Activated CD8-positive, alpha-beta memory T cell treated with anti-CD3 and anti-CD28 coated beads for 48 hours (primary cell): ENCODE results near the gene OR5B17.
"Not testable (repeated sequence)": the region's sequence is repeated elsewhere in the genome, so short reads cannot be mapped to it uniquely, and the experiment has no call there.

ENCODE experiments used
- DNase-seq, 3 experiments: peaks; one replicate each; pipeline ENCODE4 v3.0.0-alpha.2; 2020; ENCODE audit warnings: low read depth in 2 of 3, low spot score in 2 of 3

The OR5B17 gene

GRCh38 chr11:58358969-58359368 is at the start of gene OR5B17:
TSS of gene OR5B17 (minus strand) at chr11:58359069. CDS start at chr11:58359069, 0 bp downstream.
- no peak for DNase-seq

DNA sequence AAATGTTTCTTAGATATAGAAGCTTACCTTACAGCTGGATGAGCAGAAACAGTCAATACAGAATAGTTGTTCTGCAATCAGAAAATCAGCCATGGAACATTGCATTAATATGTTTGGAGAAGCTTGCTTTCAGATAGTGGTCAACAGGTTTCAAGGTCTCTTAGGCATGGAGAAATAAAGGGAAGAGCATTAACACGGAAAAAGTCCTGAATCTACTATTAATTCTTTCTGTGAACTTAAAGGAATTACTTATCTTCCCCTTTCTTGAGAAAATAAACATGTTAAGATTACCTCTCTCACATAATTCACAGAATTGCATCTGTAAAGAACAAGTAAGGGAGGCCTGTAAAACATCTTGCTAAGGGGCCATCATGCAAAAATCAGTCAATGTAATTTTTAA is 47.9 kb upstream of the OR5B17 start, which contains the start of gene OR5B3:
Gene OR5B3 (minus strand): TSS at position 101 of the 400 bp plus-strand sequence. CDS start 3,465 bp downstream, outside the sequence.
- DNase-seq, result no peak

DNA sequence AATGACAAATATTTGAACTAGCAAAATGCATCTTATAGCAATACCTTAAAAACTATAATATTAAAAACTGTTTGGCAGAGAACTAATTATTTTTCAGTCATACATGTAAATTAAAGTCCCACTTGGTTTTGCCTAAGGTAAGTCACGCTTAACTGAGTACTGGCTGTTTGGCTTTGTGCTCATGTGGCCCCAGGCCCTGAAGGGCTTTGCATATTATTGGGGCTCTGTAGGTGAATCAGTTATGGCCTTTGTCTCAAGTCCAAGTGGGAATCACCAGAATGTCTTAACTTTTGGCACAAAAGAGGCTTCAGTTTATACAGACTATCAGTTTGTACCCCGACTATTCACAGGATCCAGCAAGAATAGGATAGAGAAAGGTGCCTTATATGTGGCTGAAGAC is 40.8 kb upstream of the OR5B17 start:
- DNase-seq, result not testable (repeated sequence)

- DNase-seq, result no peak
These were observed 36.7 kb upstream of the OR5B17 start for GRCh38 chr11:58395581-58395980.

- no peak for DNase-seq
These were observed 35.3 kb upstream of the OR5B17 start for GRCh38 chr11:58394195-58394594.

DNA sequence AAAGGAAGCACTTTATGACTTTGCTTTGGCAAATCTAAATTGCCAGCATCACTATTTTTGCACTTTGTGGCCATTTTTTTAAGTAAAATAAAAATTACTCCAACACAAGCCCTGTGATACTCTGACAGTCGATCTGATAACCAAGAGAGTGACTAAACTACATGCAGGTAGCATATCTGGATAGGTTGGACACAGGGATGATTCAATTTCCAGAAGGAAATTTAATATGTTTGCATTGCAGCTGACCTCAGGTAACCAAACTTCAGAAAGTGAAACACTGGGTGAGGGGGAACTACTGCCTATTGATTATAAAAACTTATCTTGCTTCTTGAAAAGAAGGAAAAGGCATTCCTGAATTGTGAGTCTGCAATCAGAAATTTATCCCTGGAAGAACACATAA is 33.9 kb upstream of the OR5B17 start:
- DNase-seq, result no peak

DNA sequence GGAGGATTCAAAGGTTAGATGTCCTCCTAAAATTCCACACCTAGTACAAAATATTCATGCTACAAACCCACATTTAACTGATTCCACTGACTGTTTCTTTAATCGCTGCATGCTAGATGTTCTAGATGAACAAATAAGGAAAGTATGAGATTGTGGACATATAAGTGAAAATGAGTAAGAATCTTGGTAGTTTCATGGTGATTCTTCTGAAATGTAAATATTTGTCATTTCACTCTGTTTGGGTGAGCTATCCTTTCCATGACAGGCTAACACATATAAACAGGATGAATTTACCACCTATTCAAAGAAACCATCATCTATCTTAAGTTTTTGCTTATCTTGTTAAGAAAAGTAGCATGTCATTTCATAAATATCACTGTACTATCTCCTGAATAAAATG is 33.0 kb upstream of the OR5B17 start:
- no peak for DNase-seq

- DNase-seq, result no peak
These were observed 31.7 kb upstream of the OR5B17 start for GRCh38 chr11:58390551-58391063.

DNA sequence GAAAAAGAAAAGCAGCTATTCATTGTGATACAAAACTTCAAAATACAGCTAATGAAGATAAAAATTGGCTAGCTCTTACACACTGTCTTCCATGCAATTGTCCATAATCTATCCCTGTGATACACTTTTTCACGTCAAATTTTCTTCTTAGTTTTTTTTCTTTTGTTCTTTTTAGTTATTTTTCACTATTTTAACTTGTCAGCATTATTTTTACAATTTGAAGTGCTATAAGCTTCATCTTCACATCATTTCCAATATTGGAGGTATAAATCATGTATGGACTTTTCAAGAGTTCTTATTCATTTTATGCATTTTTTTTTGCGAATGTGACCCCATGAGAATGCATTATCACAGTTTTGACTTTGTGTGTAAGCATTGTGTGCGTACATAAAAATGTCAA is 4.1 kb downstream of the OR5B17 start:
- DNase-seq, result no peak

DNA sequence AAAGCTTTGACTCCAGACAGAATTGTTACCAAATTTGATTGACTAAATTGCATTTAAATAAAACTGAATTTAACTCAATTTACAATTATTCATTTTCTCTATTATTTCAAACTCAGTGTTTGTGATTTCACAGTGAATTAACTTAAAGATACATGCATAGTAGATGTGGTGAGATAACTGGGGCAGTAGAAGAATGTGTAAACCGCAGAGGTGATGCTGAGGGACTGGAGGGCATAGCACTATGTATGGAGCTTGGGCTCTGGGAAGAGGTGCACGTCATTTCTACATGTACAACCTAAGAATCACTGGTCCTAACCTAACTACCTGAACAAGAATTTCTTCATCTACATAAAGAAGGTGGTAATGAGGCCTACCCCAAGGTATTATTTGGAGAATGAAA is 13.7 kb downstream of the OR5B17 start:
- no peak for DNase-seq

DNA sequence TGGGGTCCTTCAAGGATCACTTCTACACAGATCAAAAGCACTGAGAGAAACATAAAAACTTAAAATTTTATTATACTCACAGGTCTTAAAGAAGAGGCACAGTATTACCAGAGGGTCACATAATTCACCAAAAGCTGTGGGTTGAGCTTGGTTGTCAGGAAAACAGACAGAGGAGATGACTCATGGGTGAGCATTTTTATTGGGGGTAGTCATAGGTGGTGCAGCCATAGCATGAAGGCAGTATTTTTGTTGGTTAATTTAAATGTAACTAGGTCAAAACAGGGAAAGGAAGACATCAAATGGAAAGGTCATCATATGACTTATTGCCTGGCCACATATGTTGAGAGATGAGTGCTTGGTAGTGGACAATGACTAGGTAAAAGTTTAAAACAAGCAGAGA is 24.2 kb downstream of the OR5B17 start:
- no peak for DNase-seq

DNA sequence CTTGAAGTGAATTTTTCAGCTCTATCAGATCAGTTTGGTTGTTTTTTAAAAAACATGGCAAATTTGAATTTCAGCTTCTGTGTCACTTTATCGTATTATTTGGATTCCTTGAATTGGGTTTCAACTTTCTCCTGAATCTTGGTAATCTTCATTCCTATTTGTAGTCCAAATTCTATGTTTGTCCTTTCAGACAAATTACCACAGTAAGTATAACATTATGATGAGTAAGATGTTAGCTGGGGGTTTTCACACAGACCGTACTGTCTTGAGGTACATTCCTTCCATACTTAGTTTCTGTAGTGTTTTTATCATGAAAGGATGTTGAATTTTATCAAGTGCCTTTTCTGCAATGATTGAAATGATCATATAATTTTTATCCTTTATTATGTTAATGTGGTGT is 28.0 kb downstream of the OR5B17 start:
- DNase-seq, result no peak

- no peak for DNase-seq
These were observed 40.3 kb downstream of the OR5B17 start for GRCh38 chr11:58318532-58318931.

- no peak for DNase-seq
These were observed 42.7 kb downstream of the OR5B17 start for GRCh38 chr11:58316142-58316541.
